PC-3 (cell line): ENCODE data around the gene COL10A1. TPM values are rescaled to one million over a fixed set of nuclear protein-coding genes. Genes with fewer than 3 reads are reported as not detected.

Experiments
- ATAC-seq: fragments of 200-7000 bp; cut with Tn5 transposase; 2 replicates; pipeline ENCODE4 v1.9.1; 2020; ENCODE audit warnings: mild to moderate bottlenecking, moderate library complexity
- BruUV-seq: library from RNA; stranded (reverse); fragments of 400-500 nt; replicated peaks from 2 replicates; lab custom pipeline; 2021; lab: Mats Ljungman, UMichigan
- CTCF ChIA-PET: fragments of 300-600 bp; sonication (Branson Sonifier 250); formaldehyde crosslinking; loops from one replicate; lab custom pipeline; 2022; ENCODE audit warnings: antibody characterized with exemption; lab: Charles Lee
- POLR2A ChIA-PET: fragments of 300-600 bp; sonication (Branson Sonifier 250); formaldehyde crosslinking; loops from one replicate; lab custom pipeline; 2022; ENCODE audit warnings: antibody characterized with exemption; ENCODE audit not compliant: unreplicated experiment; lab: Charles Lee
- DNase-seq: peaks from one replicate; pipeline ENCODE4 v3.0.0-alpha.2; 2015
- H2AFZ ChIP-seq: fragments of 300-600 bp; sonication (generic); 2 replicates; pipeline ENCODE4 v1.6.0; 2016; ENCODE audit warnings: antibody characterized with exemption, low read length
- H3F3A ChIP-seq: fragments of 300-600 bp; sonication (generic); one replicate; pipeline ENCODE4 v1.6.0; 2017; ENCODE audit warnings: antibody characterized with exemption, low read length, control low read depth, mild to moderate bottlenecking; ENCODE audit not compliant: unreplicated experiment
- H3K27ac ChIP-seq: fragments of 300-600 bp; sonication (generic); 2 replicates; pipeline ENCODE4 v1.5.1; 2016; ENCODE audit warnings: mild to moderate bottlenecking, low read length
- H3K27me3 ChIP-seq: fragments of 300-600 bp; sonication (generic); 2 replicates; pipeline ENCODE4 v1.6.1; 2016; ENCODE audit warnings: low read length, mixed read lengths
- H3K36me3 ChIP-seq: fragments of 300-600 bp; sonication (generic); 2 replicates; pipeline ENCODE4 v1.6.1; 2016; ENCODE audit warnings: low read depth, mixed run types, low read length, mixed read lengths
- H3K4me1 ChIP-seq: fragments of 300-600 bp; sonication (generic); 2 replicates; pipeline ENCODE4 v1.5.1; 2016; ENCODE audit warnings: low read length; ENCODE audit not compliant: insufficient read depth
- H3K4me2 ChIP-seq: fragments of 300-600 bp; sonication (generic); 2 replicates; pipeline ENCODE4 v1.6.0; 2016; ENCODE audit warnings: low read length
- H3K4me3 ChIP-seq: fragments of 300-600 bp; sonication (generic); 2 replicates; pipeline ENCODE4 v1.5.1; 2016; ENCODE audit warnings: mild to moderate bottlenecking, low read length, mixed read lengths
- H3K79me2 ChIP-seq: fragments of 300-600 bp; sonication (generic); 2 replicates; pipeline ENCODE4 v1.6.1; 2017; ENCODE audit warnings: low read length, mixed read lengths
- H3K9ac ChIP-seq: fragments of 300-600 bp; sonication (generic); 2 replicates; pipeline ENCODE4 v1.6.0; 2016; ENCODE audit warnings: mild to moderate bottlenecking, low read length
- H3K9me2 ChIP-seq: fragments of 300-600 bp; sonication (generic); replicated peaks from 2 replicates; pipeline ENCODE4 v1.6.1; 2016; ENCODE audit warnings: mixed run types, low read length, mixed read lengths
- H3K9me3 ChIP-seq: fragments of 300-600 bp; sonication (generic); 2 replicates; pipeline ENCODE4 v1.6.1; 2016; ENCODE audit warnings: low read length, mixed read lengths
- H4K20me1 ChIP-seq: fragments of 300-600 bp; sonication (generic); 2 replicates; pipeline ENCODE4 v1.6.1; 2016; ENCODE audit warnings: low read length, mixed read lengths
- EZH2 ChIP-seq: fragments of 300-600 bp; sonication (generic); IDR thresholded peaks from one replicate; pipeline ENCODE4 v1.6.1; 2017; ENCODE audit warnings: antibody characterized with exemption, mild to moderate bottlenecking, low read length; ENCODE audit not compliant: unreplicated experiment
- EZH2phosphoT487 ChIP-seq: fragments of 300-600 bp; sonication (generic); IDR thresholded peaks from 2 replicates; pipeline ENCODE4 v1.6.1; 2018; ENCODE audit warnings: mild to moderate bottlenecking, antibody characterized with exemption, low read length, borderline replicate concordance
- intact Hi-C: fragments of 100-400 bp; cut with micrococcal nuclease; formaldehyde crosslinking; loops from 2 replicates; pipeline ENCODE4 v1.9.0; 2023
- total RNA-seq: library from RNA; depleted of rRNA; stranded (reverse); fragments of >200 nt; gene quantifications from 2 replicates; pipeline ENCODE4 v1.2.3, GENCODE V29; 2014
- TF ChIP-seq, protein P1 (sequence below): fragments of 300-600 bp; sonication (generic); conservative IDR thresholded peaks from 2 replicates; pipeline ENCODE4 v1.5.1; 2017; ENCODE audit warnings: antibody characterized with exemption, low read depth, mild to moderate bottlenecking, low read length

The COL10A1 gene
- total RNA-seq, 1 experiment from 2014 or later, result not detected

- no peaks in the 10 kb centered on the region; the same call in 1 of the 2 replicates for H3K36me3 ChIP-seq
- no peaks in the 10 kb centered on the region for H3K79me2 ChIP-seq
- TF ChIP-seq, protein P1, sequence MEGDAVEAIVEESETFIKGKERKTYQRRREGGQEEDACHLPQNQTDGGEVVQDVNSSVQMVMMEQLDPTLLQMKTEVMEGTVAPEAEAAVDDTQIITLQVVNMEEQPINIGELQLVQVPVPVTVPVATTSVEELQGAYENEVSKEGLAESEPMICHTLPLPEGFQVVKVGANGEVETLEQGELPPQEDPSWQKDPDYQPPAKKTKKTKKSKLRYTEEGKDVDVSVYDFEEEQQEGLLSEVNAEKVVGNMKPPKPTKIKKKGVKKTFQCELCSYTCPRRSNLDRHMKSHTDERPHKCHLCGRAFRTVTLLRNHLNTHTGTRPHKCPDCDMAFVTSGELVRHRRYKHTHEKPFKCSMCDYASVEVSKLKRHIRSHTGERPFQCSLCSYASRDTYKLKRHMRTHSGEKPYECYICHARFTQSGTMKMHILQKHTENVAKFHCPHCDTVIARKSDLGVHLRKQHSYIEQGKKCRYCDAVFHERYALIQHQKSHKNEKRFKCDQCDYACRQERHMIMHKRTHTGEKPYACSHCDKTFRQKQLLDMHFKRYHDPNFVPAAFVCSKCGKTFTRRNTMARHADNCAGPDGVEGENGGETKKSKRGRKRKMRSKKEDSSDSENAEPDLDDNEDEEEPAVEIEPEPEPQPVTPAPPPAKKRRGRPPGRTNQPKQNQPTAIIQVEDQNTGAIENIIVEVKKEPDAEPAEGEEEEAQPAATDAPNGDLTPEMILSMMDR, result no peak
- TF ChIP-seq EZH2 (no peak), EZH2phosphoT487 (no peak)
- intact Hi-C loops, result no loop called here
- ChIA-PET CTCF (no interaction called here), POLR2A (no interaction called here)
- H3K4me1 ChIP-seq, result no peaks in the 10 kb centered on the region; the same call in 1 of the 2 replicates
- DNase-seq (peak; percentile 1), ATAC-seq (peak; percentile 59)
- H4K20me1 ChIP-seq, result no peaks in the 10 kb centered on the region
- H3K27ac ChIP-seq, result no peak overlapping the region
- H3K4me2 ChIP-seq, result no peak overlapping the region
- H3K9ac ChIP-seq, result no peak overlapping the region
- no peak overlapping the region for H2AFZ ChIP-seq
- no TSS peak for BruUV-seq
- no peaks in the 10 kb centered on the region for H3K9me2 ChIP-seq
- no peak overlapping the region for H3K4me3 ChIP-seq
- no peaks in the 10 kb centered on the region for H3K27me3 ChIP-seq
- H3F3A ChIP-seq, result no peaks in the 10 kb centered on the region
- H3K9me3 ChIP-seq, result no peaks in the 10 kb centered on the region
Observed at GRCh38 chr6:116170358-116171057, 44.6 kb upstream of the COL10A1 start.

DNA sequence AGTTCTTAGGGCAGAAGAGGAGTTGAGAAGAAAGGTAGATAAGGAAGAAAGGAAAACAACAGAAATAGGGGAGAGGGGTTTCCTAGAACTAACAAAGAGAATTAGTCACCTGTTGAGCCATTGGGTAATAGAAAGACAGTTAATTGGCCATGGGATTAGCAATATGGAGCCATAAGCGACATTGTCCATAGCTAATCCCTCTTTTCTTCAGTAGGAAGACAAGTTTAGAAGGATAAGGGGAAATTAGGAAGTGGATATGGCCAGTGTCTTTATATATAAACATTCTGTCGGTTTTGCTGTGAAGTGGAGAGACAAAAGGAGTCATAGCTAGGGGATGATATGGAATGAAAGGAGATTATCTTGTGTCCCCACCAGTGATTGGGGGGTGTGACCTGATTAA, 43.9 kb upstream of the COL10A1 start:
- no peak for TF ChIP-seq EZH2phosphoT487
- TF ChIP-seq, protein P1, result no peak
- TF ChIP-seq EZH2, result no peak
- Histone ChIP-seq H3K27me3 (no peaks in the 10 kb centered on the region), H3K9me3 (no peaks in the 10 kb centered on the region), H3K4me1 (no peaks in the 10 kb centered on the region; the same call in 1 of the 2 replicates), H3K4me2 (no peak overlapping the region), H3K27ac (no peak overlapping the region), H3K9me2 (no peaks in the 10 kb centered on the region), H2AFZ (no peak overlapping the region), H4K20me1 (no peaks in the 10 kb centered on the region), H3K36me3 (no peaks in the 10 kb centered on the region), H3K4me3 (no peak overlapping the region), H3F3A (no peaks in the 10 kb centered on the region), H3K79me2 (no peaks in the 10 kb centered on the region), H3K9ac (no peak overlapping the region)
- intact Hi-C loops, result no loop called here
- POLR2A ChIA-PET, result no interaction called here
- no peak for ATAC-seq
- DNase-seq, result no peak
- CTCF ChIA-PET, result no interaction called here
- no TSS peak for BruUV-seq

- ATAC-seq, result no peak
- H4K20me1 ChIP-seq, result no peaks in the 10 kb centered on the region
- H3K9me3 ChIP-seq, result no peaks in the 10 kb centered on the region
- H3F3A ChIP-seq, result no peaks in the 10 kb centered on the region
- H3K4me1 ChIP-seq, result no peaks in the 10 kb centered on the region; the same call in 1 of the 2 replicates
- no peak overlapping the region for H3K27ac ChIP-seq
- no TSS peak for BruUV-seq
- DNase-seq, result no peak
- H3K79me2 ChIP-seq, result no peaks in the 10 kb centered on the region
- no peaks in the 10 kb centered on the region for H3K9me2 ChIP-seq
- CTCF ChIA-PET, result no interaction called here
- intact Hi-C loops, result no loop called here
- H3K27me3 ChIP-seq, result no peaks in the 10 kb centered on the region
- H3K4me2 ChIP-seq, result no peak overlapping the region
- TF ChIP-seq EZH2phosphoT487, result no peak
- TF ChIP-seq EZH2, result no peak
- TF ChIP-seq, protein P1, result no peak
- no peak overlapping the region for H3K4me3 ChIP-seq
- POLR2A ChIA-PET, result no interaction called here
- H3K9ac ChIP-seq, result no peak overlapping the region
- H3K36me3 ChIP-seq, result no peaks in the 10 kb centered on the region
- H2AFZ ChIP-seq, result no peak overlapping the region
Observed at GRCh38 chr6:116168148-116168547, 42.2 kb upstream of the COL10A1 start.
